H1 (cell line): Measurements from ENCODE around the gene SAA2. TPM values are rescaled to one million over a fixed set of nuclear protein-coding genes. Genes with fewer than 3 reads are reported as not detected.
A peak's percentile ranks its signal among the peaks of the same experiment; 100 is the strongest.

Source experiments
- CTCF ChIA-PET: fragments of 300-600 bp; sonication (Branson Sonifier 250); formaldehyde crosslinking; loops from one replicate; lab custom pipeline; 2021; ENCODE audit not compliant: partially characterized antibody; lab: Charles Lee
- POLR2A ChIA-PET: fragments of 300-600 bp; sonication (Branson Sonifier 250); formaldehyde crosslinking; loops from one replicate; lab custom pipeline; 2021; ENCODE audit warnings: inconsistent platforms; ENCODE audit not compliant: partially characterized antibody; lab: Charles Lee
- DNase-seq, 2 experiments: peaks; one replicate each; pipeline versions ENCODE4 v3.0.0 to v3.0.0-alpha.2; 2010 to 2022; ENCODE audit warnings: low spot score in 2 of 2, low read depth in 1 of 2, mixed read lengths in 1 of 2
- FAIRE-seq: peaks from 2 replicates; lab custom pipeline; 2011; peaks lifted over from hg19 to GRCh38; lab: Jason Lieb, UNC
- H2AFZ ChIP-seq: 2 replicates; pipeline ENCODE4 v1.8.1; 2012; ENCODE audit warnings: low read length, inconsistent platforms
- H2AK5ac ChIP-seq: 2 replicates; pipeline ENCODE4 v1.6.1; 2013; ENCODE audit warnings: low read depth, low read length
- H2BK120ac ChIP-seq: replicated peaks from 2 replicates; pipeline ENCODE3; 2013; ENCODE audit warnings: low read depth, low read length, inconsistent platforms
- H2BK12ac ChIP-seq: 2 replicates; pipeline ENCODE4 v1.6.1; 2013; ENCODE audit warnings: low read depth, low read length
- H2BK15ac ChIP-seq: 2 replicates; pipeline ENCODE4 v1.6.1; 2013; ENCODE audit warnings: low read length
- H2BK20ac ChIP-seq: 2 replicates; pipeline ENCODE4 v1.6.1; 2013; ENCODE audit warnings: low read length
- H2BK5ac ChIP-seq: 2 replicates; pipeline ENCODE4 v1.6.1; 2013; ENCODE audit warnings: low read depth, low read length
- H3K14ac ChIP-seq: 2 replicates; pipeline ENCODE4 v1.6.1; 2013; ENCODE audit warnings: inconsistent platforms; ENCODE audit not compliant: insufficient read length
- H3K18ac ChIP-seq: 2 replicates; pipeline ENCODE4 v1.6.1; 2013; ENCODE audit warnings: low read length; ENCODE audit errors: extremely low read depth
- H3K23ac ChIP-seq: 2 replicates; pipeline ENCODE4 v1.6.1; 2013; ENCODE audit warnings: inconsistent platforms; ENCODE audit not compliant: insufficient read length
- H3K23me2 ChIP-seq: 2 replicates; pipeline ENCODE4 v1.6.1; 2013; ENCODE audit warnings: low read depth, low read length
- H3K27ac ChIP-seq: 2 replicates; pipeline ENCODE4 v1.6.1; 2011; ENCODE audit warnings: low read depth, low read length, inconsistent platforms
- H3K27me3 ChIP-seq, 4 experiments: replicated peaks in 1 of 4; 1 replicate in 1 of 4; 2 replicates in 3 of 4; pipeline versions ENCODE4 v1.6.1 to v1.8.1; 2011 to 2013; ENCODE audit warnings: low read length in 3 of 4, mild to moderate bottlenecking in 3 of 4, inconsistent platforms in 2 of 4, mixed read lengths in 2 of 4, moderate library complexity in 1 of 4; ENCODE audit not compliant: control insufficient read depth in 3 of 4, insufficient read depth in 3 of 4; ENCODE audit errors: extremely low read depth in 1 of 4
- H3K36me3 ChIP-seq, 4 experiments: 2 replicates each; pipeline versions ENCODE4 v1.6.1 to v1.8.1; 2011 to 2013; ENCODE audit warnings: mild to moderate bottlenecking in 4 of 4, low read length in 3 of 4, moderate library complexity in 2 of 4, control low read depth in 1 of 4, inconsistent platforms in 1 of 4; ENCODE audit not compliant: insufficient read depth in 4 of 4, control insufficient read depth in 2 of 4
- H3K4ac ChIP-seq: replicated peaks from 2 replicates; pipeline ENCODE3; 2013; ENCODE audit warnings: low read length, low read depth, mixed read lengths, inconsistent platforms; ENCODE audit not compliant: insufficient read length
- H3K4me1 ChIP-seq, 4 experiments: replicated peaks in 1 of 4; 1 replicate in 1 of 4; 2 replicates in 3 of 4; pipeline versions ENCODE4 v1.6.1 to v1.8.1; 2011 to 2013; ENCODE audit warnings: low read length in 3 of 4, inconsistent platforms in 2 of 4, mixed read lengths in 1 of 4; ENCODE audit not compliant: insufficient read depth in 4 of 4, control insufficient read depth in 3 of 4
- H3K4me2 ChIP-seq, 2 experiments: 2 replicates each; pipeline versions ENCODE4 v1.6.1 to v1.8.1; 2011 to 2013; ENCODE audit warnings: low read depth in 2 of 2, low read length in 2 of 2, control low read depth in 1 of 2, inconsistent platforms in 1 of 2, mild to moderate bottlenecking in 1 of 2; ENCODE audit not compliant: insufficient read depth in 1 of 2
- H3K4me3 ChIP-seq, 4 experiments: fragments of 200-600, 300-600 bp in 1 of 4; sonication (generic), shearing (Covaris generic), sonication (Bioruptor Twin) in 1 of 4; 2 replicates each; pipeline versions ENCODE4 v1.5.1 to v1.8.1; 2011 to 2016; ENCODE audit warnings: low read length in 4 of 4, low read depth in 3 of 4, control low read depth in 2 of 4, inconsistent platforms in 2 of 4, mild to moderate bottlenecking in 2 of 4, mixed read lengths in 1 of 4, moderate library complexity in 1 of 4; ENCODE audit not compliant: insufficient read depth in 2 of 4; ENCODE audit errors: extremely low read depth in 1 of 4
- H3K56ac ChIP-seq: replicated peaks from 2 replicates; pipeline ENCODE3; 2013; ENCODE audit warnings: low read depth, mild to moderate bottlenecking, mixed read lengths, low read length, inconsistent platforms; ENCODE audit not compliant: insufficient read length
- H3K79me1 ChIP-seq: 2 replicates; pipeline ENCODE4 v1.6.1; 2013; ENCODE audit warnings: low read depth, low read length, control low read depth
- H3K79me2 ChIP-seq, 2 experiments: 2 replicates each; pipeline versions ENCODE4 v1.6.1 to v1.8.1; 2012 to 2013; ENCODE audit warnings: low read length in 2 of 2, mild to moderate bottlenecking in 2 of 2, inconsistent platforms in 1 of 2; ENCODE audit not compliant: insufficient read depth in 2 of 2, control insufficient read depth in 1 of 2
- H3K9ac ChIP-seq, 4 experiments: replicated peaks in 1 of 4; 1 replicate in 1 of 4; 2 replicates in 3 of 4; pipeline versions ENCODE4 v1.6.1 to v1.8.1; 2011 to 2013; ENCODE audit warnings: low read depth in 3 of 4, low read length in 3 of 4, control low read depth in 2 of 4, mild to moderate bottlenecking in 2 of 4, moderate library complexity in 2 of 4, inconsistent platforms in 1 of 4; ENCODE audit errors: extremely low read depth in 1 of 4
- H3K9me3 ChIP-seq, 2 experiments: 2 replicates each; pipeline versions ENCODE4 v1.6.1 to v1.8.1; 2012 to 2013; ENCODE audit warnings: mild to moderate bottlenecking in 2 of 2, moderate library complexity in 2 of 2, control low read depth in 1 of 2, inconsistent platforms in 1 of 2, low read depth in 1 of 2, low read length in 1 of 2, mixed read lengths in 1 of 2; ENCODE audit not compliant: insufficient read depth in 2 of 2
- H4K20me1 ChIP-seq, 2 experiments: replicated peaks in 1 of 2; 2 replicates each; pipeline versions ENCODE3 to v1.8.1; 2011 to 2013; ENCODE audit warnings: inconsistent platforms in 2 of 2, low read length in 2 of 2, mild to moderate bottlenecking in 1 of 2; ENCODE audit not compliant: insufficient read depth in 2 of 2, control insufficient read depth in 1 of 2
- H4K5ac ChIP-seq: 2 replicates; pipeline ENCODE4 v1.6.1; 2013; ENCODE audit warnings: low read length, low read depth, mixed read lengths, inconsistent platforms; ENCODE audit not compliant: insufficient read length
- H4K8ac ChIP-seq: 2 replicates; pipeline ENCODE4 v1.8.0; 2013; ENCODE audit warnings: mild to moderate bottlenecking, moderate library complexity, low read length, inconsistent platforms; ENCODE audit not compliant: insufficient read depth; ENCODE audit errors: extremely low read depth
- H4K91ac ChIP-seq: replicated peaks from 2 replicates; pipeline ENCODE3; 2013; ENCODE audit warnings: low read length, mixed read lengths, inconsistent platforms; ENCODE audit not compliant: insufficient read length
- HDAC6 ChIP-seq: IDR thresholded peaks from one replicate; pipeline ENCODE4 v1.7.1; 2012; ENCODE audit warnings: low read depth, mild to moderate bottlenecking, inconsistent platforms, low read length, moderate library complexity
- WGBS, 2 experiments: shearing (Covaris generic) in 1 of 2; methylation state at CpG; one replicate each; pipeline versions ENCODE4 v1.1.6 to v1.1.7; 2013 to 2015; ENCODE audit warnings: low lambda C conversion rate in 2 of 2, mixed read lengths in 2 of 2, inconsistent platforms in 1 of 2, low coverage in 1 of 2, missing lambda C conversion rate in 1 of 2; ENCODE audit not compliant: insufficient replicate concordance in 2 of 2, insufficient coverage in 1 of 2, insufficient read length in 1 of 2; ENCODE audit errors: extremely low coverage in 1 of 2, missing lambda C conversion rate in 1 of 2; 5-methylcytosine and 5-hydroxymethylcytosine counted together
- polyA plus RNA-seq, 7 experiments: library from polyadenylated mRNA; depleted of rRNA in 3 of 7; stranded (reverse) in 5 of 7; unstranded in 2 of 7; fragments of >200 nt in 5 of 7; fragments of 200-250 nt in 2 of 7; gene quantifications; 1 replicate in 5 of 7; 2 replicates in 1 of 7; 4 replicates in 1 of 7; pipeline versions ENCODE4 v1.2.1 to v1.2.3, GENCODE V29; 2011 to 2013; ENCODE audit warnings: missing spikeins in 2 of 7, mixed read lengths in 2 of 7
- total RNA-seq: library from RNA; stranded (reverse); fragmentation: NEBNext Ultra II Directional; extraction: Animal tissue kit (Norgen Biotek cat#: 25700); gene quantifications from 2 replicates; pipeline ENCODE4 v1.2.1, GENCODE V29; 2021
- TF ChIP-seq, protein P1 (sequence below): IDR thresholded peaks from 2 replicates; pipeline ENCODE4 v1.6.1; 2012; ENCODE audit warnings: inconsistent platforms

The SAA2 gene
- total and polyA plus RNA-seq, 2 of the 8 experiments (the other 6 are each of a cell fraction or from before 2014, with no cell fraction given): not detected

- Histone ChIP-seq H3K4me3 (no peak within 1 kb of the TSS), H3K23me2 (no peaks in the 10 kb centered on the region; the same call in 1 of the 2 replicates), H4K8ac (no peak within 1 kb of the TSS), H2BK15ac (no peak within 1 kb of the TSS), H3K18ac (no peak within 1 kb of the TSS), H4K20me1 (no peaks in the 10 kb centered on the region), H2BK12ac (0 out of 2 replicates have a peak within 1 kb of the TSS, but pooled peaks have one; percentile 17), H3K14ac (no peak within 1 kb of the TSS), H2AFZ (no peak within 1 kb of the TSS), H3K56ac (no peak within 1 kb of the TSS), H3K9ac (no peak within 1 kb of the TSS), H3K27ac (no peak within 1 kb of the TSS), H2BK5ac (no peak within 1 kb of the TSS), H3K79me2 (no peaks in the 10 kb centered on the region), H3K79me1 (no peaks in the 10 kb centered on the region), H2AK5ac (no peak within 1 kb of the TSS), H4K91ac (no peak within 1 kb of the TSS), H3K23ac (no peak within 1 kb of the TSS), H4K5ac (no peak within 1 kb of the TSS), H3K4me1 (peaks cover 0 to 3% (median under 1%) of the 10 kb centered on the region in 4 experiments; a peak in 2 of 7 replicates), H2BK20ac (no peak within 1 kb of the TSS), H3K36me3 (no peaks in the 10 kb centered on the region), H3K27me3 (no peaks in the 10 kb centered on the region), H3K4me2 (no peak within 1 kb of the TSS), H3K4ac (no peak within 1 kb of the TSS), H2BK120ac (no peak within 1 kb of the TSS), H3K9me3 (no peaks in the 10 kb centered on the region; a peak in 1 of 4 replicates)
- POLR2A ChIA-PET: interaction anchor here (0.8 kb wide), 1 partner anchor 129 kb away, joined by 3 read pairs; no protein-coding TSS in a partner anchor
- DNase-seq: no peak
- FAIRE-seq: no peak
- TF ChIP-seq, protein P1, sequence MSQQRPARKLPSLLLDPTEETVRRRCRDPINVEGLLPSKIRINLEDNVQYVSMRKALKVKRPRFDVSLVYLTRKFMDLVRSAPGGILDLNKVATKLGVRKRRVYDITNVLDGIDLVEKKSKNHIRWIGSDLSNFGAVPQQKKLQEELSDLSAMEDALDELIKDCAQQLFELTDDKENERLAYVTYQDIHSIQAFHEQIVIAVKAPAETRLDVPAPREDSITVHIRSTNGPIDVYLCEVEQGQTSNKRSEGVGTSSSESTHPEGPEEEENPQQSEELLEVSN: 0 out of 2 replicates have a peak, but pooled peaks have one; percentile 31
- TF ChIP-seq HDAC6: no peak
- CTCF ChIA-PET: interaction anchor here (1.2 to 1.5 kb wide), 3 partner anchors 22 to 151 kb away, joined by 3 to 9 read pairs (median 7); no protein-coding TSS in a partner anchor
- 88% methylated on average over 8 of the region's 8 CpGs; no CpG with 5 or more reads in 1 of the 2 experiments for WGBS, 2 experiments
Observed at GRCh38 chr11:18265949-18266348, 17.5 kb upstream of the SAA2 start, which contains the start of gene SAA1. Gene SAA1 (plus strand): TSS chr11:18266264. CDS start chr11:18266888, 624 bp downstream.
